Astrocyte of the cerebellum (primary cell): Measurements from ENCODE around the gene ARID1B.

Experiments
- DNase-seq: peaks from one replicate; pipeline ENCODE4 v3.0.0-alpha.2; 2011; ENCODE audit warnings: low read depth
- H3K4me3 ChIP-seq: 2 replicates; pipeline ENCODE4 v1.5.1; 2011; ENCODE audit warnings: mild to moderate bottlenecking, low read depth, low read length, moderate library complexity
- in situ Hi-C: cut with HindIII; loops from 2 replicates; pipeline ENCODE4 v1.10.0; 2017; ENCODE audit warnings: low sequenced_read_pairs
- TF ChIP-seq, protein P1 (sequence below): IDR thresholded peaks from 2 replicates; pipeline ENCODE4 v1.5.1; 2012; ENCODE audit warnings: low read length, low read depth, moderate library complexity, mild to moderate bottlenecking; ENCODE audit errors: missing control alignments

The ARID1B gene

DNA sequence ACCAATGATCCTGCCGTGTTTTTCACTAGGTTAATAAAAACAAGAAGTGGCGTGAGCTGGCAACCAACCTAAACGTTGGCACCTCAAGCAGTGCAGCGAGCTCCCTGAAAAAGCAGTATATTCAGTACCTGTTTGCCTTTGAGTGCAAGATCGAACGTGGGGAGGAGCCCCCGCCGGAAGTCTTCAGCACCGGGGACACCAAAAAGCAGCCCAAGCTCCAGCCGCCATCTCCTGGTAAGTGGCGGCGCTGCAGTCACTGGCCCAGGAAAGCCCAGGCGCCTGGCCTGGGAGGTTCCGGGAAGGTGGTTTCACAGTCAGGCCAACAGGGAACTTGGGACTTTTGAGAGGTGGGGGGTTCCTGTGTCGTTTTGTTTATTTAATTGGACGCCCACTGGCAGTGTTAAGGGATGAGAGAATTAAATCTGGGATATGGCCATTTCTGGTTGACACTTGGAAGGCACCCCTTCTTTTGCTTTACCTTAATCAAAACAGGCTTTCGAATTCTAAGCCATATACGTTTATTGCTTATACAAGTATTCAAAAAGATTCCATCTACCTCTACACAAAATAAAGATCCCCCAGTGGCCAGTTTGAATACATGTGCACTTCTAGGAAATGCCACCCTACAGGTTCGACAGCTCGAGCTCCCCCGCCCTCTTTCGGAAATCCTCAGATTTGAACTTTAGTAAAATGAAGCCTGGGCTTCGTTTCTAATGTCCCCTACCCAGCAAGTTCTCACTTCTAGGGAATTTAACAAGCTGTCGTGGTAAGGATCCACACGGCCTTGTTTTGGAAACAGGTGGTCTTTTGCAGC, 407.2 kb downstream of the ARID1B start:
- TF ChIP-seq, protein P1, sequence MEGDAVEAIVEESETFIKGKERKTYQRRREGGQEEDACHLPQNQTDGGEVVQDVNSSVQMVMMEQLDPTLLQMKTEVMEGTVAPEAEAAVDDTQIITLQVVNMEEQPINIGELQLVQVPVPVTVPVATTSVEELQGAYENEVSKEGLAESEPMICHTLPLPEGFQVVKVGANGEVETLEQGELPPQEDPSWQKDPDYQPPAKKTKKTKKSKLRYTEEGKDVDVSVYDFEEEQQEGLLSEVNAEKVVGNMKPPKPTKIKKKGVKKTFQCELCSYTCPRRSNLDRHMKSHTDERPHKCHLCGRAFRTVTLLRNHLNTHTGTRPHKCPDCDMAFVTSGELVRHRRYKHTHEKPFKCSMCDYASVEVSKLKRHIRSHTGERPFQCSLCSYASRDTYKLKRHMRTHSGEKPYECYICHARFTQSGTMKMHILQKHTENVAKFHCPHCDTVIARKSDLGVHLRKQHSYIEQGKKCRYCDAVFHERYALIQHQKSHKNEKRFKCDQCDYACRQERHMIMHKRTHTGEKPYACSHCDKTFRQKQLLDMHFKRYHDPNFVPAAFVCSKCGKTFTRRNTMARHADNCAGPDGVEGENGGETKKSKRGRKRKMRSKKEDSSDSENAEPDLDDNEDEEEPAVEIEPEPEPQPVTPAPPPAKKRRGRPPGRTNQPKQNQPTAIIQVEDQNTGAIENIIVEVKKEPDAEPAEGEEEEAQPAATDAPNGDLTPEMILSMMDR, result peak; percentile 98
- in situ Hi-C loops, result no loop called here
- DNase-seq, result no peak
- H3K4me3 ChIP-seq, result no peak overlapping the region

DNA sequence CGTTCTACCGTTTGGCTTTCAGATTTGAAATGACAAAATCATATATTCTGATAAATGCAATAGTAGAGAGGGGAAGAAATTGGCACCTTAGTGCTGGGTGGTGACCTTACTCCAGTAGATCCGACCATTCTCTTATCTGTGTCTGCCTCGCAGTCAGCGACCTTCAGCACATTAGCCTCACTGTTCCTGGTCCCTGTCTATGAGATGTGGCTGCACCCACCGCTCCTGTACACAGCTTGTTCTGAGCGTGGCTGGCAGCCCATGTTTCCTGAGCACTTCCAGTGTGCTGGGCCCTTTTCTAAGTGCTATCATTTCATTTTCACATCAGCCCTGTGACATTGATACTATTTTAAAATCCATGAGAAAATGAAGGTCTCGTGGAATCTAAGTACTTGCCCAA, 408.0 kb downstream of the ARID1B start:
- no peak overlapping the region for H3K4me3 ChIP-seq
- in situ Hi-C loops, result no loop called here
- no peak for DNase-seq
- TF ChIP-seq, protein P1, result no peak

DNA sequence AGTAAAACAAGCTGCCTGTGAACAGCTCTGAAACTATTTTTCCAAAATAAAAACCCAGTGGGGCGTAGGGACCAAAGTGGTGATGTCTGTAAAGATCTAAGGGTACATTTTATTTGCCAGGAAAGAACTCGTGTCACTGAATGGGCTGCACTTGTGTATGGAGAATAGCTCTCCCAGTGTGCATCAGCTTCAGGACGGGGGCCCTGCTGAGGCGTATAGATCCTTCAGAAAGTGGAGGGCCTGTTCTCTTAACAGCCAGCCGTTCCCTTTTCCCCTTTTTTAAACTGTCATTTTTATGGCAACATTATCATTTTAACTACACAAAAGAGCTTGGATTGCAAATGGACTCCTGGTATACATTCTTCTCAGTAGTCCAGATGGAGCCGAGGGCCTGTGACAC, 408.8 kb downstream of the ARID1B start:
- H3K4me3 ChIP-seq, result no peak overlapping the region
- in situ Hi-C loops, result no loop called here
- TF ChIP-seq, protein P1, result no peak
- no peak for DNase-seq

DNA sequence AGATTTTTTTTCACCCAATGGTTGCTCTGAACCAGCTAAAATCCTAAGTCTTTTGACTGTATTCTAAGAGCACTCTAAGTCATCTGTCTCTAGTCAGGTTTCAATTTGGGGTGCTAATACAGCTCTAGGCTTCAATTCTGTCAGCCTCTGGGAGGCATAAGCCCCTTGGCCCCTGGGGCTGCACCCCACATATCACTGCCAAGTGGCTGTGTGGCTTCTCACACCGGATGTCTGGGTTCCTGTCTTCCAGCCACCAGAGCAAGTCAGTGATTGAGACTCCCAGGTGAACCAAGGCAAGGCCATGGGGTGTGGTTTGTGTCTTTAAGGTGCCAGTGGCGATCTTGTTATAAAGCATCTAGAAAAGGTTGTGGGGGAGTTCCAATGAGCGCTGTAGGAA, 409.6 kb downstream of the ARID1B start:
- in situ Hi-C loops, result no loop called here
- TF ChIP-seq, protein P1, result no peak

DNA sequence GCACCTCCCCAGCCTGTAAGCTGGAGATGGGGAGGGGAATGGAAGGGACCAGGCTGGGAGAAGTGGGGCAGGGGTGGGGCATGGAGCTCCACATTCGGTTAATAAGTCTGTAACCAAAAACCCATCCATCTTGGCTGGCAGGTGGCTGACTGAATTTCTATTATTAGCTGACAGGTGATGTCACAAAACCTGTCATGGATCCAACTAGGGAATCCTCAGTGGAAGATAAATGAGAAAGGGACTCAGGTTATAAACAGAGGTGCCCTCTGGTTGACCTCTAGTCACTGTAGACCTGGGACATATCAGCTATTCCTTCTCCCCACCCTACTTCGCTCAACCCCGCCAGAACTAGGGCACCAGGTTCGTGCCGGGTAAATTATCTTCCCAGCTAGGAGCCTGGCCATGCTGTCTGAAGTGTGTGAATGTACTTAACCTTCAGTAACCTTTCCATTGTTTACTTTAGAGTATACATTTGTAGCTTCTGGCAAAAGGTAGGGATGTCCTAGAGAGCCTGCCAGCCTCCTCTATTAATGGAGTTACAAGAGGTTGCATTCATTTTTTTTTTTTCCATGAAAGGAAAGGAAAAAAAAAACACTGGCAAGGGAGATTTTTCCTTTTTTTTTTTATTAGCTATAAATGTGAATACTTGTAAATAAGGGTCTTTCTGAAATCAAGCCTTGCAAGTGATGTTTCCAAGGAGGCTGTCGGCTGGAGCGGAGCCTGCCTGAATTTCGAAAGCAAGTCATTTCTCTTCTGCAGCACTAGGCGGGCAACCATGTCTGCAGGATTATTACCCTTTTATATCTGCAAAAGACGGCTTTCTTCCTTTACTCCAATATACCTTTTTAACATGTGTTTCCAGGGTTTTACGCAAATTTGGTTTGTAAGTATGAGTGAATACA, 410.3 kb downstream of the ARID1B start:
- DNase-seq, result no peak
- no peak overlapping the region for H3K4me3 ChIP-seq

More for the DNA sequence above, 409.6 kb downstream of the ARID1B start:
- no peak for DNase-seq
- H3K4me3 ChIP-seq, result no peak overlapping the region

DNA sequence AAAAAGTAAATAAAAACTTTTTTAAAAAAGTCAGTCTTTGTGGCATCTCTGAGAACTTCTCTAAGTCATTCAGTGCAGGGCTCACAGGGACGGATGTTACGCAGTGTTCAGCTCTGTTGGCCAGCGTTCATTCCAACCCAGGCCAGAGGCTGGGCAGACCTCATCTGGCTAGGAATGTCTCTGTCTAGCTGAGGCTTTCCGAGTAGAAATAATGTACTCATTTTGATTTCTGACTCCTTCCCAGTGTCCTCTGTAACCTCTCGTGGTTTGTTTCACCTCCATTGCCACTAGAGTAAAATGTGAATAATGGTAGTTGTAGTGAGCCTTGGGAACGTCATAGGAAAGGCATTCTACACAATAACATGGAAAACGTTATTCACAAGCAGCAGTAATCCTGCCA, 411.0 kb downstream of the ARID1B start:
- TF ChIP-seq, protein P1, result no peak
- DNase-seq, result peak; percentile 45
- in situ Hi-C loops, result no loop called here
- H3K4me3 ChIP-seq, result no peak overlapping the region

More for the DNA sequence above, 410.3 kb downstream of the ARID1B start:
- in situ Hi-C loops, result no loop called here
- TF ChIP-seq, protein P1, result no peak
